AG08395 (cell line): ENCODE measurements around the gene SULT2B1.

Experiments
- DNase-seq: peaks from one replicate; pipeline ENCODE4 v3.0.0; 2012; ENCODE audit warnings: mixed read lengths, low spot score

SULT2B1 gene

DNA sequence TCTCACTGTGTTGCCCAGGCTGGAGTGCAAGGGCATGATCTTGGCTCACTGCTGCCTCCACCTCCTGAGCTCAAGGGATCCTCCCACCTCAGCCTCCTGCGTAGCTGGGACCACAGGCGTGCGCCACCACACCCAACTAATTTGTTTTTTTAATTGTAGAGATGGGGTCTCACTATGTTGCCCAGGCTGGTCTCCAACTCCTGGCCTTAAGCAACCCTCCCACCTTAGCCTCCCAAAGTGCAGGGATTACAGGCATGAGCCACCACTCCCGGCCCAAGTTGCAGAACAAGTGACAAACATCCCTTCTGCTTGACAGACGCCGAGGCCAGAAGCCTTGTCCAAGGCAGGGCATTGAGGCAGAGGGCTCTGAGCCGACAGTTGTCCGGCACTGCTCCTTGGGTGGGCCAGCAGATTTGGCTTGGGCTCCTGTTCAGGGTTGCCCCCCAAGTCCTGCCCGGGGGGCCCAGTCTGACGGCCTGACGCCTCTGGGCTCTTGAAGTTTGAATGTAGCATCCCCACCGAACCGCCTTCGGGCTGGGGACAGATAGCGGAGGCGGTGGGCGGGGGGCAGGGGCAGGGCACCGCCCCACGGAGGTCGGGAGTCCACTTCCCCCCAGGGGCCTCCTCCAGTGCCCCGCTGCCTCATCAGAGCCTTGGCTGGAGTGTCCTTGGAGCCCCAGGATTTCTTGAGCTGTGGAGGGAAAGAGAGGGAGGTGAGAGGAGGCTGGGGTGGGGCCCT, 48.9 kb downstream of the SULT2B1 start:
- DNase-seq: no peak

DNA sequence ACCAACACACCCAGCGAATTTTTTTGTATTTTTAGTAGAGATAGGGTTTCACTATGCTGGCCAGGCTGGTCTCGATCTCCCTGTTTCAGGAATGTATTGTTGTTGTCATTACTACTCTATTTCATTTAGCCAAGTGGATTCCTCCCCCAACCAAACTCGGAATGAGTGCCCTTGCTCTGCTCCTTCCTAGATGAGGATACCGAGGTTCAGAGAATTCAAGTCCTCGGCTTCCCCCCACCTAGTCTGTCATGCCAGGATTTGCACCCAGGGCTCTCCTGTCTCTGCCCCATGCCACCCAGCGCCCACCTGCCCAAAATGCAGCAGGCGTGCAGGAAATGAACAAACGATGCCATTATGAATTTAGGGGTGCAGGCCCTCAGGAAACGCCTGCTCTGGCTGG, 51.0 kb downstream of the SULT2B1 start:
- no peak for DNase-seq

DNA sequence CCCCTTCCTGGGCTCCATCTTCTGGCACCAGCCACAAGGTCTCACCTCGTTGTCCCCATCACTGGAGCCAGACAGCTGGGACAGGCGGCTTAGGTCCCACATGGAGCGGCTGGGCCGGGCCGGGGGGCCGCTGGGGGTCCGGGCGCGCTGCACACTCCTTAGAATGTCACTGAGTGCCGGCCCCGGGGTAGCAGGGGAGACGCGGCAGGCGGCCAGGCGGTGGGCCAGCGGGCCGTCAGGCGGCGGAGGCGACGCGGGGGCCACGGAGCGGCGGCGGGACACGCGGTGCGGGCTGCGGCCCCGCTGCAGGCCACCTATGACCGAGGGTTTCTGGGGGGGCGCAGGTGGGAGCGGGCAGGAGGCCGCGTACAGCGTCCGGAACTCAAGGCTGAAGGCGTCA, 51.5 kb downstream of the SULT2B1 start:
- no peak for DNase-seq

DNA sequence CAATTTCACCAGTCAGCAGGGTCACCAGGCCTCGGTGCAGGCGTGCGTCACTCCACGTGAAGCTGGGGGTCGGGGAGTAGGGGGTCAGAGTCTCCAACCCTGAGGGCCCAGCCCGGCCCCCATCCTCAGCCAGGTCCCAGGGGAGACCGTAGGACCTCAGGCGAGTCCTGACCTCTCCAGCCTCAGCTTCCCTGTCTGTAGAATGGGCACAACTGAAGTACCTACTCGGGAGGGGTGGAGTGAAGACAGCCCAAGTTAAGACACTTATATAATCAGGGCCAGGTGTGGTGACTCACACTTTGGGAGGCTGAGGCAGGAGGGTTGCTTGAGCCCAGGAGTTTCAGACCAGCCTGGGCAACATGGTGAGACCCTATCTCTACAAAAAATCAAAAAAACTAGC, 51.9 kb downstream of the SULT2B1 start:
- no peak for DNase-seq

DNA sequence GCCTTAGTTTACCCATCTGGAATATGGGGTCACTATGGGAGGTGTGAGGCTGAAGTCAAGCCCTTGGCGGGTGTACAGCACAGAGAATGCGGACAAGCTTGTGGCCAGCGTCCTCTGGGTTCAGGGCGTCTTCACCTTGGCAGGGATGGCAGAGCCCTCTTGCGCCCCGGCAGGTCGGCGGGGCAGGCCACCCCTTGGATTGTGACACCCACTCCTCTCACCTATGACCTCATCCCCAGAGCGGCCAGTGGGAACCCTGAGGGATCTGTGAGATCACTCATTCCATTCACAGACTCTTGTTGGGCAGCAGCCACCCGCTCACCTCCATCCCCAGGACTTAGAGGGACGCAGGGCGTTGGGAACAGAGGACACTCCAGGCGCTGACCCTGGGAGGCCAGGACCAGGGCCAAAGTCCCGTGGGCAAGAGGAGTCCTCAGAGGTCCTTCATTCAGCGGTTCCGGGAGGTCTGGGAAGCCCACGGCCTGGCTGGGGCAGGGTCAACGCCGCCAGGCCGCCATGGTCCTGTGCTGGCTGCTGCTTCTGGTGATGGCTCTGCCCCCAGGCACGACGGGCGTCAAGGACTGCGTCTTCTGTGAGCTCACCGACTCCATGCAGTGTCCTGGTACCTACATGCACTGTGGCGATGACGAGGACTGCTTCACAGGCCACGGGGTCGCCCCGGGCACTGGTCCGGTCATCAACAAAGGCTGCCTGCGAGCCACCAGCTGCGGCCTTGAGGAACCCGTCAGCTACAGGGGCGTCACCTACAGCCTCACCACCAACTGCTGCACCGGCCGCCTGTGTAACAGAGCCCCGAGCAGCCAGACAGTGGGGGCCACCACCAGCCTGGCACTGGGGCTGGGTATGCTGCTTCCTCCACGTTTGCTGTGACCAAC, 54.7 kb downstream of the SULT2B1 start, which contains the start of gene SPACA4:
Gene SPACA4 (plus strand): TSS at position 280 of the 896 bp plus-strand sequence. CDS start 237 bp downstream, at position 517.
- DNase-seq: no peak

DNA sequence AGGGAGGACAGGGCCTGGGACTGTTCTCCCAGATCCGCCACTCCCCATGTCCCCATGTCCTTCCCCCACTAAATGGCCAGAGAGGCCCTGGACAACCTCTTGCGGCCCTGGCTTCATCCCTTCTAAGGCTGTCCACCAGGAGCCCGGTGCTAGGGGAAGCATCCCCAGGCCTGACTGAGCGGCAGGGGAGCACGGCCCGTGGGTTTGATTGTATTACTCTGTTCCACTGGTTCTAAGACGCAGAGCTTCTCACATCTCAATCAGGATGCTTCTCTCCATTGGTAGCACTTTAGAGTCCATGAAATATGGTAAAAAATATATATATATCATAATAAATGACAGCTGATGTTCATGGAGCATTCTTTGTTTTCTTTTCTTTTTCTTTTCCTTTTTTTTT, 55.4 kb downstream of the SULT2B1 start:
- DNase-seq: no peak

DNA sequence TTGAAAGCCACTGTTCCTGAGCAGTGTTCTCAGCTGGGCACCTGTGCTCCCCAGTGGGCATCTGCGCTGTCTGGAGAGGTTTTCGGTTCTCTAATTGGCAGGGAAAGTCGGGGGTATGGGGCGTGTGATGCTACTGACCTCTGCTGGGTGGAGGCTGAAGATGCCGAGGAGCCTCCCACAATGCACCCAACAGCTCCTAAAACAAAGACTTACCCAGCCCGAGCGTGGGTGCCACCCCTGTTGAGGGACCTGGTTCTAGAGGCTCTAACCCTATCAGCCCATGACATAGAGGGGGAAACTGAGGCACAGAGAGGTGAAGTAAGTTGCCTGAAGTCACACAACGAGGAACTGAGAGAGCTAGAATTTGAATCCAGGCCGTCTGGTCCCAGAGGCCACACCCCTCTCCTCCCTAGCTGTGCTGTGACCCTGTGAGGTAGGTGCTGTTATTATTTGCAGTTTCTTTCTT, 56.9 kb downstream of the SULT2B1 start:
- peak; percentile 73 for DNase-seq

DNA sequence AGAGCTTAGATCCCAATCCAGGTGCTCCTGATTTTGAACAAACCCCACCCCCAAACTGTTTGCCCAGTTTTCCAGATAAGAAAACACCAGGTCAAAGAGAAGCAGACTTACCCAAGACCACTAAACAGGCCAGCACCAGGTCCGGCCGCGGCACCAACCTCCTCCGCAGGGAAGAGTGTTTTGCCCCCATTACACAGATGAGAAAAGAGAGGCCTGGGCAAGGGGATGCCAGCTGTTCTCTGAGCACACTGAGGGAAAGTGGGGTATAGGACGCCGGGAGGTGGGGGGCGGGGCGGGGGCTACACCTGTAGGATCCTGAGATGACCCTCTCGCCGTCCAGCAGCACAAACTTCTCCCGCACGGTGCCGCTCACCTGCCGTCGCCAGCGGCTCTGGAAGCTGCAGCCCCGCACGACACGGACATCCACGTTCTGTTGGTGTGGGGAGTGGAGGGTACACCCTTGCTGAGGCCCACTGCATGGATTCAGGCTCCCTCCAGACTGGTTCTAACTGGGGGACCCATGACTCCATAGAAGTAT, 57.7 kb downstream of the SULT2B1 start:
- DNase-seq: no peak

DNA sequence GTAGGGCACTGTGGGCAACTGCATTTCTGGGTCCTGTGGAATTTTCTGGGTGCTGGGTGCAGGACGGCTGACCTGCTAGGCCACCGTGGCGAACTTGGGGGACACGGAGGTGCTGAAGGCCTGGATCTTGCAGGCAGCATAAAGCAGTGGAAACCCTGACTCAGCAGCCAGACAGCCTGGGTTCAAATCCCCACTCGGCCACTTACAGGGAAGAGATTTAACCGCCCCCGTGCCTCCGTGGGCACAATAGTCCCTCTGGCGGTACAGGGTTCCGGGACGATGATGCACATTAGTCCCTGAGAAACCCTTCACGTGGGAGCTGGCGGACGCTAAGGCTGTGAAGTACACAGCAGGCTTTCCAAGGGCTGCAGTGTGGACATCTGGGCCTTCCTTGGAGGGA, 59.9 kb downstream of the SULT2B1 start:
- DNase-seq: no peak

DNA sequence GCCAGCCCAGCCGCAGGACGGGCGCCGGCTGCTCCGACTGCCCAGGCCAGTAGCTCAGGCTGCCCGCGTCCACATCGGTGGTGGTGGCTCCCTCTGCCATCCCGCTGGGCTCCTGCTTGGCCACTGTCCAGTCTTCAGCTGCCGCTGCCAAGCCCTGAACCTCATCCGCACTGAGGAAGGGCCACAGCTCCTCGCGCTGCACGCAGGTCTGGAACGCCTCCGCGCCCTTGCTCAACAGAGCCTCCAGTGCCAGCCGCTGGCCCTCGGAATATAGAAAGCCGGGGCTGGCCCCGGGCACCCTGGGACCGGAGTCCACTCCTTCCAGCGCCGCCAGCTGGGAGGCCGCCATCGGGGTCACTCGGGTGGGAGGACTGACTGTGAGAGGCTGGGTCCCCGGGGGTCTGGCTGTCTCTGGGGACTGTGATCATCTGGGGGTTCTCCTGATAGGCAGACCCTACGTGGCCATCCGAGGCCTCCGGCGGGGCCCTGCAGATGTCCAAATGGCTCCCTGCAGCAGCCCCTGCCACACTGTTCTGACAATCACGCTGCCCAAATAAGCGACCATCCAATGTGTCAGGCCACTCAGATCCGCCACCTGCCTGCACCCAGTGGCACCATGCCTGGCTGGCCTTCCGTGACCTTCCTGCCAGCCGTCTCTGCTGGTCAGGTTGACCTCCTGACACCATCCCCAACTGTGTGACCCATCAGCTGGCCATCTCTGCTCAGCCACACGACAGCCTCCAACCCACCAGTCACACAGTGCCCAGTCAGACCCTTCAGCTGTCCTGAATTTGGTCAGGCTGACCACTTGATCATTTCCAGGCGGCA, 61.3 kb downstream of the SULT2B1 start:
- no peak for DNase-seq

DNA sequence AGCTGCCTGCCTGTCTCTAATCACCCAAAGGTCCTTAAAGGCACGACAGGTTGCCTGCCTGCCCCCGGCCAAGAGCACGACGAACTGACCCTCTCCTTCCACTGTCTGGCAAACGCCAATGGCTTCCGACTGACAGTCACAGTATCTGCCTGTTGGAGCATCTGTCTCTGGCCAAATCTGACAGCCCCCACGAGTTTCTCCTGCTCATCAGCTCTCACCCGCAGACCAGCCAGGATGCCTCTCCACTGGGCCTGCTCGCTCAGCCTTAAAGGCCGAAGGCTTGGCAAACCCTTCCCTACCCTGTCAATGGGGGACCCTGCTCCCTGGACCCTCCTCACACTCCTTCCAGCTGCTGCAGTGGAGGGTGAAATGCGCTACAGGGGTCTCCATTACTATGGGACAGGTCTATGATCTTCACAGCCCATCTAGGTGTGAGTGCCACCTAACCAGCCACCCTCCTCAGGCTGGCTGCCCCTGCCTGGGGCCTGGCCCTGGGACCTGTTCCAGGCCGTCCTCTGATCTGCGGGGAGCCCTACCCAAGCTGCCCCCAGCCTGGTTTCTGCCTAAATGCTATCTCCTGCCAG, 62.0 kb downstream of the SULT2B1 start:
- DNase-seq: no peak

DNA sequence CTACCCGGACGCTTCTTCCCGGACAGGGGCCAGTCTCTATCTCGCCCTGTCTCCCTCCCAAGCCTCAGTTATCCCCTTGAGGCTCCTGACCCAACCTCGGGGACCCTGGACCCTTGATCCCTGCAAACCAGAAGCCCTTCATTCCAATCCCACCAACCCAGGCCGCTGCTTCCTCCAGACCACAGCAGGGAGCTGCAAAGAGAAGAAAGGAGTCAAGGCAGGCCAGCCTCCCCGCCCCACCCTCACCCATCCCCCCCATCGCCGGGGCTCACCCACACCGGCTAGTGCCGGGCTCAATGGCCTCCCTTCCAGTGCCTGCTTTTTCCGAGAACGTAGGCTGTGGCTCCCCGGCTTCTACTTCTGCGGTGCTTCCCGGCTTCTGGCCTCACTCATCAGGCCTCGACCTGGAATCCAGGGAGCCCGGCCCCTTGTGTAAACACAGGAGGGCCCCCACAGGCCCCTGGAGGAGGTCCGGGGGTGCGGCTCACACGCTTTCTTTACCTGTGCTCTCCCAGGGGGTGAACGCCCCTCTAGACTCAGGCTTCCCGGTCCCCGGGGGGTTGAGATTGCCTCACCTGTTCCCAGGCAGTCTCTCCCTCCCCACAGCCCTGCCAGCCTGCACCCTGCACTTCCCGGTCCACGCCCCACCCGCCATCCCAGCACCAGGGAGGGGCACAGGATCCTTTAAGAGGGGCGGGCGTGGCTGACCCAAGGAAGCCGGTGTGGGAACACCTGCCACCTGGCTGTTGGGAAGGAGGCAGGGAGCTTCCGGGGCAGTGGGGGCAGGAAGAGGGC, 62.7 kb downstream of the SULT2B1 start, which contains the start of gene FAM83E:
Gene FAM83E (minus strand): TSS at position 641 of the 795 bp plus-strand sequence. CDS start 1,704 bp downstream, outside the sequence.
- DNase-seq: no peak

DNA sequence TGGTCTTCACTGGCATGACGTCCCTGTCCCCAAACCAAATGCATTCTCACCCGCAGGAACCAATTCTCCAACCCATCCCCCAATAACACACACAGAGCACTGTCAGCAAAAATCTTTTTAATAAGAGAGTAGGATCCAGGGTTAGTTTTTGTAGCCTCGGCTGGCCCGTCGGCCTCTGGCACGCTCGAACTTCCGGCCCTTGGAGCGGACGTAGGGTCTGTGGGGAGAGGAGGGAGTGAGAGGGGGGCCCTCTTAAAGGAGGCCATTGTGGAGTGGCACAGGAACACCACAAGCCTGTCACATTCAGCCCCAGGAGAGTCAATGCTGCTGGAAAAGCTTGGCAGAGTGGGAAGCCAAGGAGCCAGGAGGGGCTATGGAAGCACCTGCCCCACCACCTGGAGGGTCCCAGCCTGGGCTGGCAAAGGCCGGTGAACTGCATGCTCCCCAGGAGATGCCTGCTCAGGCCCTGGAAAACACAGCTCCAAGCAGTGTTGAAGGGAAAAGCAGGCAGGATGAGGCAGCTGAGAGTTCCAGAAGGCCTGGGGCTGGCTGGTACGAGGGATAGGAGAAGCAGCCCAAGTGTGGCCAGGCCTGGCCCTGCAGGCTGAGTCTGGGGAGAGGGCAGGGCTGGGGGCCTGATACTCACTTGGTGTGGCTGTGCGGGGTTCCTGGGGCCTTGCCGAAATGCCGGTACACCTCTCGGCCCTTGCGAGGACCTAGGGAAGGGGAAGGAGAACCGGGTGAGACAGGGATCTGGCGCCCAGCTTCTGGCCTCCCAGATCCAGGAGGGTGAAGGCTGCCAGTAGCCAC, 63.5 kb downstream of the SULT2B1 start:
- no peak for DNase-seq

DNA sequence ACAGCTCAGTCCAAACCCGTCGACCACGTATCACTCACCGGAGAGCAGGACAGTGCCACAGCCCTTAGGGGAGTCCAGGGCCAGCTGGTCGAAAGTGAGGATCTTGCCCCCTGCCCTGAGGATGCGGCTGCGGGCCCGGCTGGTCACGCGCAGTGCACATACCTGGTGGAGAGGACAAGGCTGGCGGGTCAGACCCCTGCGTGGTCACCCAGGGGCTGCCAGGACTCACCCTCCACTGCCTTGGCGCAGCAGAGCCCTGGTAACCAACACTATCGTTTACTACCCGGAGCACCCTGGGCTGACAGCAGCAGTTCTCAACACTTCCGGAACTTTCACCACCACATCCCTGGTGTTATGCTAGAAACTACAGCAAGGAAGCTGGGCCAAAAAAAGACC, 64.1 kb downstream of the SULT2B1 start:
- DNase-seq: no peak

DNA sequence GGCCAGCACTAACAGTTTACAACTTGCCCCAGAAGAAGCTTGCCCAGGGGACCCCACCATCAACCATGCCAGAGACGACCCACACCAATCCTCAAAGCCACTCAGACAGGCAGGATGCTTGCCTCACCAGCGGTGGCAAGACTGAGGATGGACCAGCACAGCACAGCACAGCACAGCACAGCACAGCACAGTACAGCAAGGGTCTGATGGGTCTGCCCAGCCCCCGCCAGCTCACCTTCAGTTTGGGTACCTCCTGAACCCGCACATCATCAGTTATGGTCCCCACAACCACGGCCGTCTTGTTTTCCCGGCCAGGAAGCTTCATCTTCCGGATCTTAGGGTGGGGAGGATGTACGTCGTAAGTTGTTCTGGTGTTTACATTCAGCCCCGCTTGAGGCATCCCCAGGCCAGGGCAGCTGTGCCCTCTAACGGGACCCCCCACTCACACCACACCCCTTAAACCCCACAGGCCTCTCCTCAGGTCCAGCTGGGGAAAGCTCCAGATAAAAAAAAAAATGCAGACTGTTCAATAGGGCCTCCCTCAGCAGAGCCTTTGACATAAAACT, 64.6 kb downstream of the SULT2B1 start:
- DNase-seq: no peak

DNA sequence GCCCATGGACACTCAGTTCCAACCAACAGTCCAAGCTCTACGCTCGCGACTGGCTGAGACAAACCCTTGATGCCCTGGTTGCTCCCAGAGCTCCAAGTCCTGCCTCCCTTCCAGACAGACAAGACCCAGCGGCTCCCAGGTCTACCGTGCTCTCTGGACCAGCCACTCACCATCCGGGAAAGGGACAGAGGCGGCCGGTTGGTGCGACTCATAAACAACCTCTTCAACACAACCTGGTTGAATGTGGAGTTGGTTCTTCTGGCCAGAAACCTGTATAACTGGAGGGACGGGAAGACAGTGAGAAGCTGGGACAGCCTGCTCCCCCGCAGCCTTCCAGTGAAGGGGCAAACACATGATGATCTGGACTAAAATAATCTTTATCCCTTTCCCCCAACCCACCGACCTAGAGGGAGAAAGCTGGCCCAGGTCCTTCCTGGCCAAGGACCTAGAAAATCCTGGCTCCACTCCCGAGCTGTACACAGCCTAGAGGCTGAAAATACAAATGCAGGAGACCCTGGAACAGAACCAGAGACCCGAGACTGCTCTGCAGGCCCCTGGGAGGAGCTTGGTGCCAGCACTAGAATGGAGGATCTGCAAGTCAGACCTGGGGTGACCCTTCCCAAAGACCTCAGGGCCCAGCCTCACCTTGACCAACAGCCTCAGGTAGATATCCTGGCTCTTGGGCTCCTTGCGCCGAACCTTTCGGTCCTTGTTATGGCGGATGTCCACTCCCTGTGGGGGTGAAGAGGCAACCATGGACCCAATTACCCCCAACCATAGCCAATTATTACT, 65.4 kb downstream of the SULT2B1 start:
- DNase-seq: no peak

DNA sequence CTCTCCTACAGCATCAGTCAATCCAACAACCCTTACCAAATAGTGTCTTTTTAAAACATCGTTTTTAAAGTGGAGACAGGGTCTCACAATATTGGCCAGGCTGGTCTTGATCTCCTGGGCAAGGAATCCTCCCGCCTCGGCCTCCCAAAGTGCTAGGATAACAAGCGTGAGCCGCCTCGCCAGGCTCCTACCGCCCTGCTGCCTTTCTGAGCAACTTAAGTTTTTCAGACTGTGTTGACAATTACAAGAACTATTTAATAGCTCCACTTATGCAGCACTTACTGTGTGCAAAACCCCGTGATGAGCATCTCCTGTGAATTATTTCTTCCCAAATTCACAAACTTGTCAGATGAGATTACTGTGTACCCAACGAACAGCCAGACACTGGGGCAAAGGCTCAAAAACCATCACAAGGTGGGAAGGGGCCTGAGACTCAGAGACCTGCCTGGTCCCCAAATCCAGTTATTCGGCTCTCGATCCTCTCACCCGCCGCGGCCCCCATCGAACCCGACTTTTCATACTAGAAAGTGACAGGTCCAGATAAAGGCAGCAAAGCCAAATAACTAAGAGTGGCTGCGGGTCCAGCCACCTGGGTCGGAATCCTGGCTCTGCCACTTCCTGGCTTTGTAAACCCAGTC, 66.4 kb downstream of the SULT2B1 start:
- DNase-seq: no peak
